K562 (cell line): ENCODE data around the gene UIMC1. TPM values are rescaled to one million over a fixed set of nuclear protein-coding genes. Genes with fewer than 3 reads are reported as not detected.

ENCODE experiments used
- ATAC-seq: fragments of 200-7000 bp; cut with Tn5 transposase; 3 replicates; pipeline ENCODE4 v1.9.1; 2020; ENCODE audit warnings: moderate library complexity
- BruUV-seq: library from RNA; stranded (reverse); fragments of 400-500 nt; replicated peaks from 2 replicates; lab custom pipeline; 2021; lab: Mats Ljungman, UMichigan
- CTCF ChIA-PET: fragments of 300-600 bp; formaldehyde crosslinking; extraction: SDS; loops from one replicate; lab custom pipeline; 2021; ENCODE audit warnings: low intra/inter-chr PET ratio; lab: Yijun Ruan, JAX
- POLR2A ChIA-PET: fragments of 300-600, 350-650 bp; sonication (Branson Sonifier 250); formaldehyde crosslinking; extraction: SDS; loops from one replicate; lab custom pipeline; 2021; ENCODE audit warnings: antibody characterized with exemption, inconsistent platforms; lab: Yijun Ruan, JAX
- DNase-seq, 4 experiments: peaks; one replicate each; pipeline versions ENCODE4 v3.0.0 to v3.0.0-alpha.2; 2011 to 2018; ENCODE audit warnings: low spot score in 3 of 4, mixed read lengths in 3 of 4; ENCODE audit errors: extremely low read depth in 1 of 4
- FAIRE-seq: peaks from 2 replicates; lab custom pipeline; 2011; peaks lifted over from hg19 to GRCh38; lab: Jason Lieb, UNC
- H2AFZ ChIP-seq: 2 replicates; pipeline ENCODE4 v1.6.0; 2011; ENCODE audit warnings: low read depth, low read length, control low read depth, inconsistent platforms
- H3K27ac ChIP-seq: fragments of 200-600 bp; 3 replicates; pipeline ENCODE4 v1.8.0; 2011; ENCODE audit warnings: low read depth, mild to moderate bottlenecking, control low read depth, inconsistent platforms, low read length, moderate library complexity, mixed read lengths; ENCODE audit errors: extremely low read depth
- H3K27me3 ChIP-seq, 2 experiments: fragments of 300-600 bp in 1 of 2; 2 replicates in 1 of 2; 3 replicates in 1 of 2; pipeline versions ENCODE4 v1.6.0 to v1.8.0; 2011; ENCODE audit warnings: inconsistent platforms in 2 of 2, low read length in 2 of 2, mild to moderate bottlenecking in 1 of 2, mixed read lengths in 1 of 2, moderate library complexity in 1 of 2; ENCODE audit not compliant: control insufficient read depth in 2 of 2, insufficient read depth in 2 of 2
- H3K36me3 ChIP-seq: fragments of 300-600 bp; 3 replicates; pipeline ENCODE4 v1.8.0; 2011; ENCODE audit warnings: mild to moderate bottlenecking, low read length, inconsistent platforms; ENCODE audit not compliant: control insufficient read depth, insufficient read depth
- H3K4me1 ChIP-seq, 2 experiments: fragments of 200-600 bp in 1 of 2; replicated peaks in 1 of 2; 2 replicates in 1 of 2; 3 replicates in 1 of 2; pipeline versions ENCODE4 v1.5.1 to v1.8.0; 2011; ENCODE audit warnings: inconsistent platforms in 2 of 2, low read length in 2 of 2, mild to moderate bottlenecking in 1 of 2, mixed read lengths in 1 of 2, moderate library complexity in 1 of 2; ENCODE audit not compliant: control insufficient read depth in 2 of 2, insufficient read depth in 2 of 2
- H3K4me2 ChIP-seq: 2 replicates; pipeline ENCODE4 v1.6.1; 2011; ENCODE audit warnings: low read length, control low read depth, inconsistent platforms, mixed read lengths; ENCODE audit not compliant: insufficient read depth
- H3K4me3 ChIP-seq: fragments of 200-600 bp; sonication (generic), shearing (Covaris generic); 2 replicates; pipeline ENCODE4 v1.5.1; 2016; ENCODE audit warnings: control low read depth, inconsistent platforms
- H3K79me2 ChIP-seq: fragments of 200-600 bp; 3 replicates; pipeline ENCODE4 v1.8.0; 2011; ENCODE audit warnings: low read length, inconsistent platforms; ENCODE audit not compliant: control insufficient read depth, insufficient read depth
- H3K9ac ChIP-seq, 2 experiments: 2 replicates each; pipeline versions ENCODE4 v1.6.0 to v1.6.1; 2011; ENCODE audit warnings: low read depth in 2 of 2, low read length in 2 of 2, control low read depth in 1 of 2, inconsistent platforms in 1 of 2, mild to moderate bottlenecking in 1 of 2, mixed read lengths in 1 of 2; ENCODE audit not compliant: insufficient read depth in 1 of 2
- H3K9me1 ChIP-seq: one replicate; pipeline ENCODE4 v1.6.0; 2011; ENCODE audit warnings: inconsistent platforms, mild to moderate bottlenecking, low read length, moderate library complexity; ENCODE audit not compliant: control insufficient read depth, insufficient read depth
- H3K9me3 ChIP-seq: replicated peaks from 2 replicates; pipeline ENCODE4 v1.5.1; 2011; ENCODE audit warnings: low read depth, low read length, inconsistent platforms; ENCODE audit not compliant: control insufficient read depth, insufficient read depth
- H4K20me1 ChIP-seq: replicated peaks from 2 replicates; pipeline ENCODE4 v1.6.1; 2011; ENCODE audit warnings: low read length, inconsistent platforms, mixed read lengths; ENCODE audit not compliant: control insufficient read depth, insufficient read depth
- ARID1B ChIP-seq: fragments of 450-650 bp; IDR thresholded peaks from 2 replicates; pipeline ENCODE4 v1.6.1; 2016; ENCODE audit warnings: antibody characterized with exemption, mild to moderate bottlenecking, inconsistent platforms
- CXXC5 ChIP-seq: fragments of 250-450 bp; sonication (Bioruptor Pico); IDR thresholded peaks from 2 replicates; pipeline ENCODE4 v1.8.0; 2022; ENCODE audit warnings: inconsistent platforms, mild to moderate bottlenecking, moderate library complexity
- E2F3 ChIP-seq: fragments of 250-450 bp; sonication (Bioruptor Pico); IDR thresholded peaks from 2 replicates; pipeline ENCODE4 v1.4.0; 2020; ENCODE audit warnings: mild to moderate bottlenecking
- NCOA4 ChIP-seq: fragments of 450-650 bp; IDR thresholded peaks from 2 replicates; pipeline ENCODE4 v1.6.1; 2018; ENCODE audit warnings: mild to moderate bottlenecking; ENCODE audit not compliant: partially characterized antibody
- PTTG1 ChIP-seq: fragments of 450-650 bp; IDR thresholded peaks from 2 replicates; pipeline ENCODE4 v1.6.1; 2016; ENCODE audit warnings: low read depth, mild to moderate bottlenecking, missing genetic modification characterization, missing compliant biosample characterization
- RB1 ChIP-seq: fragments of 450-650 bp; IDR thresholded peaks from 2 replicates; pipeline ENCODE4 v1.6.1; 2017; ENCODE audit warnings: low read depth, mild to moderate bottlenecking
- ZFP30 ChIP-seq: fragments of 250-450 bp; sonication (Bioruptor Pico); IDR thresholded peaks from 2 replicates; pipeline ENCODE4 v1.8.0; 2022; ENCODE audit warnings: moderate library complexity, mild to moderate bottlenecking, inconsistent platforms, borderline replicate concordance
- ZNF347 ChIP-seq: fragments of 450-650 bp; formaldehyde crosslinking; IDR thresholded peaks from 2 replicates; pipeline ENCODE4 v1.4.0; 2020; ENCODE audit warnings: low read depth, mild to moderate bottlenecking, moderate library complexity
- ZNF764 ChIP-seq: fragments of 250-450 bp; sonication (Bioruptor Pico); IDR thresholded peaks from 2 replicates; pipeline ENCODE4 v1.4.0; 2020; ENCODE audit warnings: low read depth, mild to moderate bottlenecking, moderate library complexity
- WGBS: fragments of 100-300 bp; shearing (Covaris generic); methylation state at CpG from one replicate; pipeline ENCODE4 v1.1.6; 2016; ENCODE audit warnings: low coverage, mixed read lengths; ENCODE audit not compliant: insufficient coverage; ENCODE audit errors: missing lambda C conversion rate; 5-methylcytosine and 5-hydroxymethylcytosine counted together
- in situ Hi-C: fragments of 300-500 bp; cut with MboI; formaldehyde crosslinking; loops from 4 replicates; pipeline ENCODE4 v1.15.0; 2018; ENCODE audit warnings: inconsistent platforms, mixed read lengths
- intact Hi-C: fragments of 100-400 bp; cut with micrococcal nuclease; formaldehyde crosslinking; loops from 2 replicates; pipeline ENCODE4 v1.14.2; 2022
- polyA plus RNA-seq, 8 experiments: library from polyadenylated mRNA; depleted of rRNA in 4 of 8; stranded (reverse) in 5 of 8; unstranded in 3 of 8; fragments of >200 nt; fragmentation: Nextera tagmentation in 2 of 8; fragmentation: Illumina TruSeq in 1 of 8; extraction: Ambion mirVana in 2 of 8; extraction: Trizol in 1 of 8; gene quantifications; 2 replicates each; pipeline versions ENCODE4 v1.2.1 to v1.2.3, GENCODE V29; 2011 to 2014; ENCODE audit warnings: inconsistent platforms in 1 of 8, missing spikeins in 1 of 8
- total RNA-seq, 7 experiments: library from RNA; depleted of rRNA in 6 of 7; stranded (reverse); fragments of >200 nt in 6 of 7; fragmentation: Illumina TruSeq in 2 of 7; extraction: Trizol in 2 of 7; gene quantifications; 2 replicates each; pipeline versions ENCODE4 v1.2.1 to v1.2.3, GENCODE V29; 2011 to 2021; ENCODE audit warnings: low replicate concordance in 1 of 7

The UIMC1 gene
- total and polyA plus RNA-seq, 9 of the 15 experiments (the other 6 are each of a cell fraction or from before 2014, with no cell fraction given): 14.9 to 51.7 (median 36.8) TPM

- ATAC-seq: no peak
- intact Hi-C loops: no loop called here
- Histone ChIP-seq H3K27me3 (peaks cover 73 to 91% of the 10 kb centered on the region in 2 experiments), H3K36me3 (no peaks in the 10 kb centered on the region), H3K4me1 (peaks cover 0 to 39% of the 10 kb centered on the region in 2 experiments; a peak in 2 of 5 replicates), H4K20me1 (peaks cover 33% of the 10 kb centered on the region), H3K4me3 (no peak overlapping the region), H3K79me2 (no peaks in the 10 kb centered on the region), H3K4me2 (no peak overlapping the region), H3K9me1 (peaks cover 12% of the 10 kb centered on the region), H3K9me3 (no peaks in the 10 kb centered on the region), H3K27ac (no peak overlapping the region), H3K9ac (0 out of 4 replicates have a peak overlapping the region, but pooled peaks of 1 of the 2 experiments have one; percentile 5), H2AFZ (no peak overlapping the region)
- FAIRE-seq: no peak
- in situ Hi-C loops: no loop called here
- 21% methylated on average over 23 of the region's 28 CpGs for WGBS
- BruUV-seq: no TSS peak
- ChIA-PET CTCF (no interaction called here), POLR2A (no interaction called here)
- no peak for TF ChIP-seq RB1
- TF ChIP-seq E2F3 (CRISPR knock-in tag): no peak
- no peak for TF ChIP-seq ZFP30 (CRISPR knock-in tag)
- no peak for TF ChIP-seq ZNF347 (CRISPR knock-in tag)
- TF ChIP-seq NCOA4: no peak
- no peak for TF ChIP-seq PTTG1 (tag)
- TF ChIP-seq CXXC5 (CRISPR knock-in tag): no peak
- no peak for TF ChIP-seq ARID1B
- TF ChIP-seq ZNF764 (CRISPR knock-in tag): no peak
- DNase-seq: no peak
Observed at GRCh38 chr5:176881021-176881749, 125.4 kb downstream of the UIMC1 start.
